Motor neuron (in vitro differentiated cells): ENCODE data around the gene OBSL1. TPM values are rescaled to one million over a fixed set of nuclear protein-coding genes. Genes with fewer than 3 reads are reported as not detected.

Experiments used
- ATAC-seq, 8 experiments: fragments of 200-7000 bp; cut with Tn5 transposase; replicated peaks in 6 of 8; 2 replicates each; pipeline ENCODE4 v1.8.0; 2021; ENCODE audit warnings: mild to moderate bottlenecking in 8 of 8, moderate library complexity in 8 of 8
- H3K27ac ChIP-seq, 2 donors: fragments of 250-450 bp; sonication (Bioruptor Pico); 2 replicates each; pipeline ENCODE4 v1.9.0; 2021; ENCODE audit warnings: antibody characterized with exemption in 2 of 2, mild to moderate bottlenecking in 2 of 2, moderate library complexity in 1 of 2
- H3K4me1 ChIP-seq, 2 donors: fragments of 250-450 bp; sonication (Bioruptor Pico); replicated peaks in 1 of 2; 2 replicates each; pipeline ENCODE4 v1.6.1; 2021; ENCODE audit warnings: antibody characterized with exemption in 2 of 2, mild to moderate bottlenecking in 2 of 2, moderate library complexity in 1 of 2
- H3K4me3 ChIP-seq, 5 donors: fragments of 250-450 bp; sonication (Bioruptor Pico); 2 replicates each; pipeline ENCODE4 v1.9.0; 2021; ENCODE audit warnings: antibody characterized with exemption in 5 of 5, mild to moderate bottlenecking in 5 of 5, moderate library complexity in 4 of 5
- WGBS, 10 experiments: fragments of 450-650 bp; shearing (Covaris generic); methylation state at CpG; one replicate each; pipeline ENCODE4 v1.0.0; 2022; 5-methylcytosine and 5-hydroxymethylcytosine counted together
- in situ Hi-C, 9 experiments: fragments of 400-800 bp; cut with MboI; loops; one replicate each; pipeline ENCODE4 v1.15.0; 2021; ENCODE audit warnings: low sequenced_read_pairs in 9 of 9, low pct_unique_long_range_greater_than_20kb in 2 of 9; ENCODE audit not compliant: unreplicated experiment in 9 of 9
- total RNA-seq, 8 experiments: library from RNA; unstranded; fragments of 300-600 nt; gene quantifications; 2 replicates each; pipeline versions ENCODE4 v1.2.3 to v1.2.4, GENCODE V29; 2022

Gene OBSL1
- total RNA-seq, 8 experiments from 2014 or later = 26.0 to 106 (median 51.8) TPM

- Histone ChIP-seq H3K4me3 (no peak overlapping the region), H3K4me1 (peaks cover 13 to 25% of the 10 kb centered on the region in 2 donors), H3K27ac (no peak overlapping the region)
- 0 to 89% (median 80%) methylated on average over 1 of the region's 2 CpGs; no CpG with 5 or more reads in 7 of the 10 experiments for WGBS, 10 experiments
- in situ Hi-C loops = no loop called here
- peak in 1 of 8 experiments; percentile 22 for ATAC-seq
Measured at GRCh38 chr2:219581346-219581745, 10.0 kb upstream of the OBSL1 start.

- Histone ChIP-seq H3K4me1 (peaks cover 19 to 33% of the 10 kb centered on the region in 2 donors), H3K27ac (no peak overlapping the region), H3K4me3 (no peak overlapping the region)
- 46 to 100% (median 88%) methylated on average over 2 to 7 of the region's 8 CpGs for WGBS, 10 experiments
- ATAC-seq = peak in 2 of 8 experiments; percentile 39 to 66
- in situ Hi-C loops = no loop called here
Measured at GRCh38 chr2:219578811-219579613, 7.7 kb upstream of the OBSL1 start.

DNA sequence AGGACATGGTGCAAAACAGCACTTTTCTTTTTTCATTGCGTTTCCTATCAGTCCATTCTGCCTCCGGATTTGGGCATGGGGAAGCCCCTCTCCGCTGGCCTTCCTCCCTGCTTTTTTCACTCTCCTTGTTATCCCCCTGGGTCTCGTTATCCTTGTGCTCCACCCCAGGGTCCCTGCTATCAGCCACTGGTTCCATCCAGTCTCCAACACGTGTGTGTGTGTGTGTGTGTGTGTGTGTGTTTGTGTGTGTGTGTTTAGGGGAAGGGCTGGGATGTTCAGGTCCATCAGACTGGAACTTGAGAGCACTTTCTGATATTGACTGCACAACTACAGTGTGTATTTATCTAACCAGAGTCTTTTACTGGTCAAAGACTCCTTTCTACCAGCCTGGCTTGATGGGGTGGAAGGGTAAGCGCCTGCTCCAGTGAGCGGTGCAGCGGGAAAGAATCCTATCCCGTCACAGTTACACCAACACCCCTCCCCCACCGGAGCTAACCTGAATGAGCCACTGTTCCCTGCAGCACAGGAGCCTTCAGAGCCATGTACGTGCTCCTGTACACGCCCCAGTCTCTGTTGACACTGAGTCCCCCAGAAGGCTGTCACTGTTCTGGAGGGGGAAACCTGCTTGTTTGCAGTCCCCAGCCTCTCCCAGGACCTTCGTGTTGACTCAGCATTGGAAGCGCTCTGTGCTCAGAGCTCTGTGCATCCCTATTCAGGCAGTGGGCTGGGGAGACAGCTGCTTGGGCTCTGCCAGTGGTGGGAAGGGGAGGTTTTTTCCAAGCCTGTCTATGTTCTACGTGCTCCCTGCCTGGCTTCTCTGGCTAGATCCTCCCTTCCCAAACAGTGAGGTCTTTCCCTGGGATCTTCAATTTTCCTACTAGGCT, 5.4 kb upstream of the OBSL1 start:
- Histone ChIP-seq H3K27ac (peak overlapping the region; percentile 55 to 81), H3K4me1 (peaks cover 25 to 40% of the 10 kb centered on the region in 2 donors), H3K4me3 (peak overlapping the region in 2 of 5 donors; percentile 1 to 5)
- peak in 6 of 8 experiments; percentile 62 to 94 (median 92) for ATAC-seq
- in situ Hi-C loops = no loop called here
- 0 to 83% (median 45%) methylated on average over 2 to 9 of the region's 15 CpGs; no CpG with 5 or more reads in 3 of the 10 experiments for WGBS, 10 experiments

DNA sequence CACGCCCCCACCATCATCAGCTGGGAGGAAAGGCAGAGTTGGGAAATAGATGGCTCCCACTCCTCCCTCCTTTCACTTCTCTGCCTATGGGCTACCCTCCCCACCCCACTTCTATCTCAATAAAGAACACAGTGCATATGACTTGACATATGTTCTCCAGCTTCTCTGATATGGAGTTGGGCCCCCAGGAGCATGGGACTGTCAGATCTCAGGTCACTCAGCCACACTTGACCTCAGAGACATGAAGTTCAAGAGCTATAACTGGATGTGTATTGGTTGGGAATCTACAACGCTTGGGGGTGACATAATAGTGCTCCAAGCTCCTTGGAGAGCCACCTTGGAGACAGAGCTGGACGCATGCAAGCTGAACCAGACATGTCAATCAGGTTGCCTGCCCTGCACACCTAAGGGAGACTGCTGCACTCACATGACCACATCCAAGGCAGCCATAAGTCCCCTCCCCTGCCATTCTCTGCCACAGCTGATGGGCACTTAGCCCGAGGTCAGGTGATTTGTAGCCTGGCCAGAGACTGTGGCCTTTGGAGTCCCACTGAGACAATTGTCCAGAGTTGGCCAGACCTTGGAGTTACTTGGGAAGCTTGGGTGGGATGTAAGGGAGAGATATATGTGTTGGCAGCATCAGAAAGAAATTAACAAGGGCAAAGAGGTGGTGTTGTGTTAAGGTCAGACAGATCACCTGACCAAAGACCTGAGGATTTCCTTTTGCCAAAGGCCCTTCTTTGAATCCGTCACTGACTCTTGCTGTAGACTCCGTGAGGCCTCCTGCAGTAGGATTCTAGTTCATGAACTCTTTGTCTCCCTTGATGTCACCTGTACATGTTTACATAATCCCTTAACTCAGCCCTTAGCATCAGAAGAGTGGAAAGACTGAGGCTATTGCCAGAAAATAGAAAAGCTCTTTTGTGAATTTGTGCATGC, 4.5 kb upstream of the OBSL1 start:
- Histone ChIP-seq H3K4me3 (no peak overlapping the region), H3K27ac (peak overlapping the region in 1 of 2 donors; percentile 55), H3K4me1 (peaks cover 28 to 41% of the 10 kb centered on the region in 2 donors)
- in situ Hi-C loops = no loop called here
- WGBS, 10 experiments = 7 to 100% (median 86%) methylated on average over 1 to 4 of the region's 6 CpGs; no CpG with 5 or more reads in 3 of the 10 experiments
- ATAC-seq = no peak

DNA sequence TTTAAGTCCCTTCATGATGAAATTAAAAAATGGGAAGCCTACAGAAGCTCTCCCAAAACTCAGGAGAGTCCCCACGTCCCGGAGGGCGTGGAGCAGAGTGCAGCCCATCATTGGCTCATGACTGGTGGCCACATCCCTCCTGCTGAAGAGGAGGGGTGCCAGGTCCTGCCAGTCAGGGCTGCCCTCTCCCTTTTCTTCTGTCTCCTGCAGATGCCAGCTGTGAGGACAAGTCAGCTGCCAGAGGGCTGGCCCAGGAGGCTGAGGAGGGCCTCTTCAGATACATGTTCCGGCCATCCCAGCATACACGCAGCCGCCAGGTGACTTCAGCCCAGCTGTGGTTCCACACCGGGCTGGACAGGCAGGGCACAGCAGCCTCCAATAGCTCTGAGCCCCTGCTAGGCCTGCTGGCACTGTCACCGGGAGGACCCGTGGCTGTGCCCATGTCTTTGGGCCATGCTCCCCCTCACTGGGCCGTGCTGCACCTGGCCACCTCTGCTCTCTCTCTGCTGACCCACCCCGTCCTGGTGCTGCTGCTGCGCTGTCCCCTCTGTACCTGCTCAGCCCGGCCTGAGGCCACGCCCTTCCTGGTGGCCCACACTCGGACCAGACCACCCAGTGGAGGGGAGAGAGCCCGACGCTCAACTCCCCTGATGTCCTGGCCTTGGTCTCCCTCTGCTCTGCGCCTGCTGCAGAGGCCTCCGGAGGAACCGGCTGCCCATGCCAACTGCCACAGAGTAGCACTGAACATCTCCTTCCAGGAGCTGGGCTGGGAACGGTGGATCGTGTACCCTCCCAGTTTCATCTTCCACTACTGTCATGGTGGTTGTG, 3.4 kb upstream of the OBSL1 start:
- ATAC-seq = no peak
- no peak overlapping the region for H3K4me3 ChIP-seq
- in situ Hi-C loops = no loop called here
- H3K4me1 ChIP-seq = peaks cover 31 to 47% of the 10 kb centered on the region in 2 donors
- H3K27ac ChIP-seq = no peak overlapping the region
- 50 to 97% (median 80%) methylated on average over 1 to 8 of the region's 22 CpGs; no CpG with 5 or more reads in 3 of the 10 experiments for WGBS, 10 experiments

DNA sequence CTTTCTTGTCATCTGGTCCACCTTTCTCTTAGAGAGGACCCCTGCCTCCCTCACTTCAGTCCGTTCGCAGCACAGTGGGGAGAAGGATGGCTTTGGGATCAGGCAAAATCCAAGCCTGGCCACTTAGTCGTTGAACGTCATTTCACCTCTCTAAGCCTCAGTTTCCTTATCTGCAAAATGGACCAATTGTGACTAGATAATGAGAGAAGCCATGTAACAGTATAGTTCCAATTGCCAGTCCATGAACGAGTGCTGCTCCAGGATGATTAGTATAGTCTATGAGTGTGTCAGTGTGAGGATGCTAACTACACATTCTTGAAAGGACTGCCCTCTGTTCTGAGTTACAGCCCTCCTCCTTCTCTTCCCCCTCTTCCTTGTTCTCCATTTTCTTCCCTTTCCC, 1.8 kb upstream of the OBSL1 start:
- no peak overlapping the region for H3K27ac ChIP-seq
- no peak for ATAC-seq

DNA sequence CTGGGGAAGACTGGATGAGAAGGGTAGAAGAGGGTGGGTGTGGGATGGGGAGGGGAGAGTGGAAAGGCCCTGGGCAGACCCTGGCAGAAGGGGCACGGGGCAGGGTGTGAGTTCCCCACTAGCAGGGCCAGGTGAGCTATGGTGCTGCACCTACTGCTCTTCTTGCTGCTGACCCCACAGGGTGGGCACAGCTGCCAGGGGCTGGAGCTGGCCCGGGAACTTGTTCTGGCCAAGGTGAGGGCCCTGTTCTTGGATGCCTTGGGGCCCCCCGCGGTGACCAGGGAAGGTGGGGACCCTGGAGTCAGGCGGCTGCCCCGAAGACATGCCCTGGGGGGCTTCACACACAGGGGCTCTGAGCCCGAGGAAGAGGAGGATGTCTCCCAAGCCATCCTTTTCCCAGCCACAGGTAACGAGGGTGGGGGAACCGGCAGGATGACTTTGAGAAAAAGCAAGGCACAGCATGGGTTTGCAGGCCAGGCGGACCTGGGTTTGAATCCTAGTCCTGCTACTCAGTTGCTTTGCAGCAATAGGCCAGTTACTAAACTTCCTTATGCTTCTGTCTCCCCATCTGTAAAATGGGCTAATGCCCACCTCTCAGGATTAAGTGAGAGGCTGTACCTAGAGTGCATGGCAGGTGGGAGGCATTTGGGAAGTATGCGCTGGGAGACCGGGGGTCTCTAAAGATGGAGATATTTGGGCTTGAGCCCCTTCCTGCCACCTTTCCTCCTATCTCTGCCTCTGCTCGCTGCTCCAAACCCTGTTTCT, 1.1 kb upstream of the OBSL1 start, which contains the start of gene INHA:
TSS of gene INHA (plus strand) at position 74 of the 765 bp plus-strand sequence. CDS start at position 139, 65 bp downstream.
- WGBS, 10 experiments = 79 to 100% (median 94%) methylated on average over 1 to 6 of the region's 13 CpGs; no CpG with 5 or more reads in 3 of the 10 experiments
- H3K4me3 ChIP-seq = peak within 1 kb of the TSS; percentile 61 to 96 (median 72)
- ATAC-seq = no peak
- peak within 1 kb of the TSS; percentile 78 to 87 for H3K27ac ChIP-seq
- in situ Hi-C loops = no loop called here
- peaks cover 35 to 38% of the 10 kb centered on the region in 2 donors for H3K4me1 ChIP-seq

More for the DNA sequence above, 1.8 kb upstream of the OBSL1 start:
- Histone ChIP-seq H3K4me1 (peaks cover 37 to 46% of the 10 kb centered on the region in 2 donors), H3K4me3 (no peak overlapping the region)
- WGBS, 10 experiments = 33 to 94% (median 80%) methylated on average over 1 to 5 of the region's 5 CpGs; no CpG with 5 or more reads in 1 of the 10 experiments
- in situ Hi-C loops = no loop called here

- in situ Hi-C loops = no loop called here
- Histone ChIP-seq H3K4me1 (peaks cover 20 to 23% of the 10 kb centered on the region in 2 donors), H3K27ac (peak overlapping the region; percentile 78 to 87), H3K4me3 (peak overlapping the region; percentile 61 to 96 (median 72))
- peak; percentile 40 to 68 (median 50) for ATAC-seq
- 0% methylated on average over 3 of the region's 55 CpGs; no CpG with 5 or more reads in 9 of the 10 experiments for WGBS, 10 experiments
Measured at GRCh38 chr2:219570924-219571310, 422 bp downstream of the OBSL1 start.

- H3K27ac ChIP-seq = peak overlapping the region; percentile 78 to 87
- in situ Hi-C loops = no loop called here
- WGBS, 10 experiments = 0 to 24% (median 10%) methylated on average over 2 to 9 of the region's 95 CpGs; no CpG with 5 or more reads in 6 of the 10 experiments
- peak overlapping the region; percentile 61 to 96 (median 72) for H3K4me3 ChIP-seq
- ATAC-seq = peak; percentile 28 to 67 (median 36)
- peaks cover 18 to 19% of the 10 kb centered on the region in 2 donors for H3K4me1 ChIP-seq
Measured at GRCh38 chr2:219570194-219570923, 980 bp downstream of the OBSL1 start.

DNA sequence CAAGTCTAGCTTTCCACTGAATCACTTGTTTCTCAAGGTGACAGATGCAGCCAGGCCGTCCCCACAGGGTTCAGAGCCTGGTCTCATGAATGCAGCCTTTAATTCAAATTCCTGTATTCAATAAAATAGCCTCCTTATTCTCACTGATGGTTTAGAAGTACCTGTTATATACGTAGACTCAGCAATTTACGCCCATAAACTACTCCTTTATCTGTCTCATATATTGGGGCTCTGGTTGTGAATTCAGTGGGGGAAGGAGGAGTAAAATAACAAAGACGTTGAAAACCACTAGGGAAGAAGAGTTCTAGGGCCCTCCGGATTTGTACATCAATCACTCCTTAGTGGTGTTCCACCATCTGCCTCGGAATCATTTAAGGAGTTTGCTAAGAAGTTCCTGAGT, 1.7 kb downstream of the OBSL1 start:
- Histone ChIP-seq H3K27ac (no peak overlapping the region), H3K4me1 (peaks cover 18 to 19% of the 10 kb centered on the region in 2 donors), H3K4me3 (peak overlapping the region in 3 of 5 donors; percentile 72 to 96 (median 75))
- in situ Hi-C loops = no loop called here
- ATAC-seq = no peak
- 14 to 95% (median 65%) methylated on average over 1 to 4 of the region's 6 CpGs; no CpG with 5 or more reads in 2 of the 10 experiments for WGBS, 10 experiments
